ENCODE data around the gene ARID2. TPM values are rescaled to one million over a fixed set of nuclear protein-coding genes. Genes with fewer than 3 reads are reported as not detected.

The ARID2 gene
- total and polyA plus RNA-seq, 2 experiments from 2014 or later, result 26.5 to 54.9 TPM

- Mint-ChIP-seq H3K27ac (no peak overlapping the region), H3K4me3 (no peak overlapping the region), H3K9me3 (peaks cover 13% of the 10 kb centered on the region), H3K36me3 (ENCODE audit: low read depth) (peaks cover 33% of the 10 kb centered on the region), H3K27me3 (ENCODE audit: insufficient read depth, low read depth, poor library complexity) (no peaks in the 10 kb centered on the region), H3K4me1 (peaks cover 11% of the 10 kb centered on the region; the same call in 2 of the 3 replicates)
- Histone ChIP-seq H3K27me3 (ENCODE audit: insufficient read depth) (no peaks in the 10 kb centered on the region), H3K36me3 (ENCODE audit: insufficient read depth) (no peaks in the 10 kb centered on the region), H3K79me2 (replicated peaks; ENCODE audit: insufficient read depth) (peaks cover 100% of the 10 kb centered on the region), H3K4me2 (no peak overlapping the region), H3K27ac (ENCODE audit: low read depth) (no peak overlapping the region), H4K20me1 (replicated peaks; ENCODE audit: insufficient read depth) (peaks cover 4% of the 10 kb centered on the region; the same call in 1 of the 2 replicates), H3K4me3 (no peak overlapping the region), H3K4me1 (ENCODE audit: insufficient read depth) (no peaks in the 10 kb centered on the region), H2AFZ (no peak overlapping the region), H3K9me2 (ENCODE audit: insufficient read depth) (no peaks in the 10 kb centered on the region), H3F3A (replicated peaks; ENCODE audit: low read depth) (no peaks in the 10 kb centered on the region)
- TF ChIP-seq ZNF114 (CRISPR knock-in tag; IDR thresholded peaks at IDR 0.05) (no peak), EZH2 (IDR thresholded peaks at IDR 0.05; ENCODE audit: low read depth, unreplicated experiment) (no peak), ETS1 (IDR thresholded peaks at IDR 0.05) (no peak), EZH2phosphoT487 (IDR thresholded peaks at IDR 0.05; ENCODE audit: unreplicated experiment) (no peak), JUNB (IDR thresholded peaks at IDR 0.05; ENCODE audit: unreplicated experiment) (no peak), CTCF (conservative IDR thresholded peaks at IDR 0.05; ENCODE audit: low read depth in 2 of 2) (no peak), CREB1 (CRISPR knock-in tag; IDR thresholded peaks at IDR 0.05; ENCODE audit: low read depth) (no peak), STAT1 (IDR thresholded peaks at IDR 0.05; ENCODE audit: unreplicated experiment) (no peak), NANOG (IDR thresholded peaks at IDR 0.05; ENCODE audit: borderline replicate concordance) (no peak), REST (IDR thresholded peaks at IDR 0.05; ENCODE audit: unreplicated experiment) (no peak), ZNF331 (CRISPR knock-in tag; IDR thresholded peaks at IDR 0.05; ENCODE audit: low read depth) (no peak)
- DNase-seq (ENCODE audit: low spot score), result no peak
- no peak for ATAC-seq
Observed at GRCh38 chr12:45742590-45742989, 13.1 kb downstream of the ARID2 start.
